Fibroblast of pulmonary artery (primary cell): ENCODE data around the gene AQP12B.
"Not testable (repeated sequence)": the region's sequence is repeated elsewhere in the genome, so short reads cannot be mapped to it uniquely, and the experiment has no call there.

Source experiments
- DNase-seq: peaks from one replicate; pipeline ENCODE4 v3.0.0-alpha.2; 2010; ENCODE audit warnings: low read depth
- H3K4me3 ChIP-seq: replicated peaks from 2 replicates; pipeline ENCODE4 v1.5.1; 2011; ENCODE audit warnings: low read depth, mild to moderate bottlenecking, control low read depth, low read length, moderate library complexity
- TF ChIP-seq, protein P1 (sequence below): IDR thresholded peaks from 2 replicates; pipeline ENCODE4 v1.5.1; 2011; ENCODE audit warnings: mild to moderate bottlenecking, control low read depth, low read length, inconsistent platforms; ENCODE audit errors: missing control alignments

The AQP12B gene

DNA sequence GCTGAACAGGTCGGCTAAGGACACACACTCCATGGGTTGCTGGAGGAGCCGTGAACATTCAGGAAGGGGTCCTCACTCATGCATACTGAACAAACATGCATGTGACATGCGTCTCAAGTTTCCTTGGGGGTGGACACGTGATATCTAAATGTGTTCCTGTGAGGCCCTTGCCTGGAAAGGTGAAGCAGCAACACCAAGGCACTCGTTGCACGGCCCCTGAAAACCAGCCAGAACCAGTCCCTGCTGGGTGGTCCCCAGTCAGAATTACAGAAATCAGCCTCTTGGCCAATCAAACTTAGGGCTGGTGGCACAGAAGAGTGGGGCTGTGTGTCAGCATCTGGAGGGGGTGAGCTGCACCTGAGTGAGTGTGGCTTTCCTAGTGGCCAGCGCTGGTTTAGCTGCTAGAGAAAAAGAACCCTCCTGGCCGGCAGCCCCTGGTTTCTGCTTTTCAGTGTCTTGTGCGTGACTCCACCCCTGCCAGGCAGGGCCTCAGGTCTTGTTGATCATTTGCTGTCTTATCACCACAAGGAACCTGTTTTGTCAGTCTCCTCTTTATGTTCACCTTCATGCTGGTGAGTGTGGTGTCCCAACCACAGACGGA is 3.2 kb upstream of the AQP12B start:
- TF ChIP-seq, protein P1, sequence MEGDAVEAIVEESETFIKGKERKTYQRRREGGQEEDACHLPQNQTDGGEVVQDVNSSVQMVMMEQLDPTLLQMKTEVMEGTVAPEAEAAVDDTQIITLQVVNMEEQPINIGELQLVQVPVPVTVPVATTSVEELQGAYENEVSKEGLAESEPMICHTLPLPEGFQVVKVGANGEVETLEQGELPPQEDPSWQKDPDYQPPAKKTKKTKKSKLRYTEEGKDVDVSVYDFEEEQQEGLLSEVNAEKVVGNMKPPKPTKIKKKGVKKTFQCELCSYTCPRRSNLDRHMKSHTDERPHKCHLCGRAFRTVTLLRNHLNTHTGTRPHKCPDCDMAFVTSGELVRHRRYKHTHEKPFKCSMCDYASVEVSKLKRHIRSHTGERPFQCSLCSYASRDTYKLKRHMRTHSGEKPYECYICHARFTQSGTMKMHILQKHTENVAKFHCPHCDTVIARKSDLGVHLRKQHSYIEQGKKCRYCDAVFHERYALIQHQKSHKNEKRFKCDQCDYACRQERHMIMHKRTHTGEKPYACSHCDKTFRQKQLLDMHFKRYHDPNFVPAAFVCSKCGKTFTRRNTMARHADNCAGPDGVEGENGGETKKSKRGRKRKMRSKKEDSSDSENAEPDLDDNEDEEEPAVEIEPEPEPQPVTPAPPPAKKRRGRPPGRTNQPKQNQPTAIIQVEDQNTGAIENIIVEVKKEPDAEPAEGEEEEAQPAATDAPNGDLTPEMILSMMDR, result no peak
- H3K4me3 ChIP-seq, result no peak overlapping the region
- no peak for DNase-seq

DNA sequence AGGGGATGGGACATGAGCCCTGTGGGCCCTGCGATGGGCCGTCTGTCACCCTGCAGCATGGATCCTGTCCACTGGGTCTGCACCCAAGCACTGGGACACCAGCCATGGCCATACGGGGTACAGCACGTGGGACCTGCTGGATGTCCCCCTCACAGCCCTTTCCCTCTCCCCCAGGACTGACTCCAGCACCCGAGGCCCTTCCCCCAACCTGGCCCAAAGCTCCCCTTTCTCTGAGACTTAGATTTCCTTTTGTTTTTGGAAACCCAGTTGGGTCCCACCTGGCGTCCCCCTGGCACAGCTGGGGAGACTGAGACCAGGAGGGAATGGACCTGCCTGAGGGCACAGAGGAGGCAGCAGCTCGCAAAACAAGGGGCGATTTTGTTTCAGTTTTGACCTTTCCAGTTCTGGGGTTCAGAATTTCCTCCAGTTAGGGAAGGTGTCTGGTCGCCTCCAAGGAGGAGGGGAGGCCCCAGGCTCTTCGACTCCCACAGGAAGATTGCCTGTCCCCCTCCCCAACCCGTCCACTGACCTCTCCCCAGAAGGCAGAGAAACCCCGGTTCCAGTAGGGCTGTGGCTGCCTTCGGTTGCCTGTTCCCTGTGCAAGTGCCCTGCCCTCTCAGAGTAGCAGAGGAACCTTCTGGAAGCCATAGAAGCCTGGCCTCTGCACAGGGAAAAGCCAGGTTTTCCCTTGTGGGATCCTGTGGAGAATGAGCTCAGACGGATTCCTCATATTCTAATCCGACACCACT is 1.5 kb upstream of the AQP12B start:
- not testable (repeated sequence) for DNase-seq, H3K4me3 ChIP-seq

DNA sequence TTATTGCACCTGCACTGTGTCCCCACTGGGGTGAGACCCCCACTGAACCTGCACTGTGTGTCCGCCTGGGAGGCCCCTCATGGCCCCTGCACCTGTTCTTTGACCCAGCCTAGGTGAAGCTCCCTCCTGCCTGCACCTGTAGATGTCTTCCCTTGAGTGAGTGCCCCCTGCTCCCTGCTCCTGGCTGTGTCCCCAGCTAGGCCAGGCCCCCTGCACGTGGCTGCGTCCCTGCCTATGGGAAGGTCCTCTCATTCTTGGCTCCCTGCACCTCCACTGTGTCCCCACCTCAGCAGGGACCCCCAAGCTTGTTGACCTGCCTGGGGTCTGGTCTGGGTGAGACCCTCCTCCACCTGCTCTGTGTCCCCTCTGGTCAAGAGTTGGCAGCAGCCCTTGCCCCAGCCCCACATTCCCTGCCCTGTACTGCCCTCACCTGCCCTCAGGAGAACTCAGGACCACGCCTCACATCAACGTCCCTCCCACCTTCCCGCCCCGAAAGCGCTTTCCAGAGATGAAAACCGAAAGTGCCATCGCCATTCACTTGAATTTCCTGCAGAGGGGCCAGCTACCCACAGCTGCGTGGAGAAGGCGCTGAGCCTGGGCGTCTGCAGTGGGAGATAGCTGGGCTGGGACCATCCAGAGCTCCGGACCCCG is 769 bp upstream of the AQP12B start:
- DNase-seq, H3K4me3 ChIP-seq: not testable (repeated sequence)

DNA sequence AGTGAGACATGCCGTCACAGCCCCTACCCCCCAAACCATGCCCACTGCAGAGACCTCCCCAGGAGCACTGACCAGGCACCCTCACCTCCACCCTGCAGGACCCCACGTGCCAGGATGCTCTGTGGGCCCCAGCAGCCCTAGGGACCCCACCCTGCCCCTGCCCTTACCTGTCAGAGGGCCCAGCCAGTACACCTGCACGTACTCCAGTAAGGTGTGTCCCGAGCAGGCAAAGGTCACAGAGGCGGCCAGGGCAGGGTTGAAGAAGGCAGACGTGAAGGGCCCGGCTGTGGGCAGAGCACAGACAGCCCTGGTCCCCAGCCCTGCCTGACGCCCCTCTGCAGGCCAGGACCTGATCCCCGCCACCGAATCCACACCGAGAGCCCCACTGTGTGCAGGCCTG is 2.5 kb downstream of the AQP12B start:
- not testable (repeated sequence) for H3K4me3 ChIP-seq, DNase-seq

DNA sequence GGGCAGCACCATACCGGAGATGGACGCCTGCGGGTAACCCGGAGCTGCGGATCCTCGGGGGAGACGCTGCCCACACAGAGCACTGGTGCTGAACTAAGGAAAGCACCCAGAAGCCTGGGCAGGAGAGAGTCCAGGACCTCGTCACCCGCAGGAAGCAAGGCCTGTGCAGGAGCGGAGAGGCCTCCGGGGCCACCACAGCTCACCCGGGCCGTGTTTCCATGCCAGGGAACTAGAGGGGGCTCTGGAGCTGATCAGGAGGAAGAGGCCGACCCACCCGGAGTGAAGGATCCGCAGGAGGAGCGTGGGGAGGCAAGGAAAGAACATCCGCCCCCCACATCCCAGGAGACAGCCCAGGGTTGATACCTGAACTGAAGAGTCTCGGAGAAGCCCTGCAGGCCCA is 3.8 kb downstream of the AQP12B start:
- DNase-seq, H3K4me3 ChIP-seq: not testable (repeated sequence)

DNA sequence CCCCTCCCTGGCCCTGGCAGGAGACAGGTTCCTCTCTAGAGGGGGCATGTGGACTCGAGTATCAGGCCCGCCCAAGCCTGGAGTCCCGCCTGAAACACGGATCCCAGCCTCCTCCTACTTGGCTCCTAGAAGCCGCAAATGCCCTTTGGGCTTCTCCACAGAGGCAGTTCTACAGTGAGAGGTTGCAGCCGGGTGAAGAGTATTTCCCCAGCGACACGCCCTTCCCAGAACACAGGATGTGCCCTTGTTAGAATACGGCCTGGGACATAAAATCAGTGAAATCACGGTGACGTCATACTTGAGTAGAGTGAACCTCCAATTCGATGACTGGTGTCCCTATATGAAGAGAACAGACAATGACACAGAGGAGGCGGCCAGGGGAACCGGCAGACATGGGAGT is 4.6 kb downstream of the AQP12B start:
- DNase-seq, H3K4me3 ChIP-seq: not testable (repeated sequence)

DNA sequence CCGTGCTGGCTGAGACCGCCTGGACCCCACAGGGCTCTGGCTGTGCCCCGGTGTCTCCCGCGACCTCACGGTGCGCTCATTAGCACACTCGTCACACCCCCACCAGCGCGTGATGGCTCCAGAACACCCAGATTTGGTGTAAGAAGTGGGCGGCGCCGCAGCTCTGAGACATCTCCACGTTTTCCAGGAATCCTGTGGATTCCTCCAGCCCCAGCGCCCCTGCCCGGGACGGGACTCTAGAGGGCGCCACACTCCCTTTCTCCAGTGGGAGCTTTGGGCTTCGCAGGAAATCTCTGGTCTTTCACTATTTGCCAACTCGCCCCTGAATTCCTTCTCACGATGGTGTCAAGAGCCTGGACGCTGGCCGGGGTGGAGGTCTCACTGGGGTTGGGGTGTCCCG is 7.3 kb downstream of the AQP12B start:
- DNase-seq, H3K4me3 ChIP-seq: not testable (repeated sequence)

DNA sequence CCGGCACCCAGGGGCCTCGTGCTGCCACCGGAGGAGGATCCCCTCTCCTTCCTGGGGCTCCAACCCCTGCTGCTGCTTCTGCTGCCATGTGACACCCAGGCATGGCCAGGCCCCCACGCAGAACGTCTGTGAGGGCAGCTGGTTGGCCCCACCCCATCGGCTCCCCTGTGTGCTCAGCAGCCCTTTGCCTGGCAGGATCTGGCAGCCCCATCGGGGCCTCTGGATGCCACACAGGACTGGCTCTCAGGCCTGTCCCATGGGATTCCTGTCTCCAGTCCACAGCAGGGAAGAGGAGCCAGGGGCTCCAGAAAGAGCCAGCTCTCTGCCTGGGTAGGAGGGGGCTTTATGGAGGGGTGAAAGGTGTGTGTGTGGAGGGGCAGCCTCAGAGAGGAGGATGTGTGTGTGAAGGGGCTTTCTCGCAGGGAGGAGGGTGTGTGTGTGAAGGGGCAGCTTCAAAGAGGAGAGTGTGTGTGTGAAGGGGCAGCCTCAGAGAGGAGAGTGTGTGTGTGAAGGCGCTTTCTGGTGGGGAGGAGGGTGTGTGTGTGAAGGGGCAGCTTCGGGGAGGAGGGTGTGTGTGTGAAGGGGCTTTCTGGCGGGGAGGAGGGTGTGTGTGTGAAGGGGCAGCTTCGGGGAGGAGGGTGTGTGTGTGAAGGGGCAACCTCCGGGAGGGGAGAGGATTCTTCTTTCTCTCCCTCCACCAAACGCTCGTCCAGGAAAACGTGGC is 8.1 kb downstream of the AQP12B start:
- not testable (repeated sequence) for H3K4me3 ChIP-seq, DNase-seq

DNA sequence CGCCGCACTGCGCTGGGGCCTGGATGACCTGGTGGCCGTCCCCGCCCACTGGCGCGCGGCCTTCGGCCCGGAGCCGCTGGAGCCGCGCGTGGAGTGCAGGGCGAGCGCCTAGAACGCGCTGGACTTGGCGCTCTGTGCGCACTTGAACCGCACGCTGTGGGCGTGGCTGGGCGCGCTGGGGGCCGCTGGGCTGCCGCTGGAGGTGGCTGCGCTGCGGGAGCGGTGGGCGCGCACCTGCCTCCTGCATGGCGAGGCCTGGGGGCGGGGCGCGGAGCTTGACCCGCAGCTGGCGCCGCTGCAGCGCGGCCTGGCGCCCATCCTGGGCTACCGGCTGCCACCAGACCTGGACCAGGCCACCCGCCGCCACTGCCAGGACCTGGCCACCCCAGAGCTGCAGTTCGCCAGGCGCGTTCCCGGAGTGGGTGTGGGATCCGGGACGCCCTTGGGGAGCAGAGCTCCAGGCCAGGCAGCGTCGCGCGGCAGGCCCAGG is 9.9 kb downstream of the AQP12B start:
- TF ChIP-seq, protein P1, result no peak
- H3K4me3 ChIP-seq, result no peak overlapping the region
- DNase-seq, result no peak

DNA sequence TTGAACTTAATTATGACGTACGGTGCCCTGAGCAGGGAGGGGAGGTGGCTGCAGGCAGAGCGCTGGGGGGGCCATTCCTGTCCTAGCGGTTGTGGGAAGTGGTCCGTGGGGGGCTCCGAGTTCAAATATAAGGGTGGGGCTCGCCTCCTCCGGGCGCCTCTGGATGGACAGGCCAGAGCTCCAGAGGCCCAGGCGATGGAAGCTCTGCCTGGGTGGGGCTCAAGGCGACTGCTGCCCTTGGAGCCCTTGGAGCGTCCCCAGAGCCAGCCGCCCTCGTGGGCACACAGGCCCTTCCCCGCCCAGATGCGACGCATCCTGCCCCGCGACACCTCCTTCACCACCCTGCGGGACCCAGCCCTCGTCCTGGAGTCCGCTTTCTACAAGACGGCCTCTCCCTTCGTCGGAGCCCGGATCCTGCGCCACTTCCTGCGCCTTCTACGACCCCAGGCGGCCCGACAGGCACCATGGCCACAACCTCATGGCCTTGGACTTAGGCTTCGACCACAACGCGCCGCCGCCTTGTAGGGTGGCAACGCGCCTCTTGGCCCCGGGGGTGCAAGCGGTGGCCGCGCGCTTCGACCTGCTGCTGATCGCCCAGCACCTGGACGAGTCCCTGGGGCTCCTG is 10.5 kb downstream of the AQP12B start:
- DNase-seq, result no peak
- H3K4me3 ChIP-seq, result no peak overlapping the region
- TF ChIP-seq, protein P1, result no peak
